HCT116 (cell line): ENCODE measurements around the gene SAMD4B. TPM values are rescaled to one million over a fixed set of nuclear protein-coding genes. Genes with fewer than 3 reads are reported as not detected.

Source experiments
- ATAC-seq: fragments of 200-7000 bp; cut with Tn5 transposase; 2 replicates; pipeline ENCODE4 v1.9.1; 2020; ENCODE audit warnings: mild to moderate bottlenecking, moderate library complexity
- BruUV-seq: library from RNA; stranded (reverse); fragments of 400-500 nt; replicated peaks from 2 replicates; lab custom pipeline; 2021; lab: Mats Ljungman, UMichigan
- CTCF ChIA-PET: fragments of 300-600 bp; sonication (Branson Sonifier 250); formaldehyde crosslinking; loops from one replicate; lab custom pipeline; 2021; ENCODE audit warnings: antibody characterized with exemption; lab: Charles Lee
- POLR2A ChIA-PET: fragments of 300-600, 350-600 bp; sonication (Branson Sonifier 250); formaldehyde crosslinking; loops from one replicate; lab custom pipeline; 2021; ENCODE audit warnings: antibody characterized with exemption; lab: Charles Lee
- RAD21 ChIA-PET, 2 experiments: fragments of 300-600 bp; sonication (Branson Sonifier 250); formaldehyde crosslinking; loops; one replicate each; lab custom pipeline; 2023; ENCODE audit warnings: low total read pairs in 2 of 2; ENCODE audit not compliant: uncharacterized antibody in 2 of 2, unreplicated experiment in 2 of 2, low non-redundant PET in 1 of 2; lab: Charles Lee
- DNase-seq: peaks from one replicate; pipeline ENCODE4 v3.0.0-alpha.2; 2010; ENCODE audit warnings: low read depth, low spot score
- H2AFZ ChIP-seq: fragments of 200-600 bp; shearing (Covaris generic), sonication (generic); 2 replicates; pipeline ENCODE4 v1.6.1; 2017; ENCODE audit warnings: low read depth, mixed run types, mixed read lengths, antibody characterized with exemption, low read length; ENCODE audit not compliant: poor library complexity, severe bottlenecking
- H3K27ac ChIP-seq: 2 replicates; pipeline ENCODE4 v1.5.1; 2012; ENCODE audit warnings: low read depth, low read length
- H3K27me3 ChIP-seq: fragments of 200-600 bp; sonication (generic); 2 replicates; pipeline ENCODE4 v1.6.1; 2016; ENCODE audit warnings: mixed run types, low read length, mixed read lengths; ENCODE audit not compliant: insufficient read depth
- H3K36me3 ChIP-seq, 2 experiments: fragments of 200-500 bp in 1 of 2; fragments of 200-600 bp in 1 of 2; sonication (Bioruptor generic) in 1 of 2; sonication (generic) in 1 of 2; 2 replicates each; pipeline versions ENCODE4 v1.5.1 to v1.6.1; 2014 to 2016; ENCODE audit warnings: low read length in 2 of 2, inconsistent platforms in 1 of 2, mixed read lengths in 1 of 2, mixed run types in 1 of 2; ENCODE audit not compliant: insufficient read depth in 2 of 2, control insufficient read depth in 1 of 2
- H3K4me1 ChIP-seq, 2 experiments: fragments of 200-600 bp in 1 of 2; sonication (generic) in 1 of 2; 2 replicates each; pipeline versions ENCODE4 v1.5.1 to v1.6.1; 2012 to 2017; ENCODE audit warnings: low read length in 2 of 2, inconsistent platforms in 1 of 2, mild to moderate bottlenecking in 1 of 2, mixed read lengths in 1 of 2, mixed run types in 1 of 2, moderate library complexity in 1 of 2; ENCODE audit not compliant: insufficient read depth in 2 of 2, control insufficient read depth in 1 of 2
- H3K4me2 ChIP-seq: fragments of 200-600 bp; sonication (generic); 2 replicates; pipeline ENCODE4 v1.6.1; 2017; ENCODE audit warnings: mixed run types, low read length, mixed read lengths
- H3K4me3 ChIP-seq, 2 experiments: fragments of 200-600 bp in 1 of 2; sonication (generic) in 1 of 2; replicated peaks in 1 of 2; 2 replicates each; pipeline ENCODE4 v1.5.1; 2011 to 2016; ENCODE audit warnings: low read length in 2 of 2, control low read depth in 1 of 2, low read depth in 1 of 2, mild to moderate bottlenecking in 1 of 2, mixed read lengths in 1 of 2, mixed run types in 1 of 2
- H3K79me2 ChIP-seq: fragments of 200-600 bp; sonication (generic); 2 replicates; pipeline ENCODE4 v1.6.1; 2017; ENCODE audit warnings: mild to moderate bottlenecking, mixed run types, low read length, moderate library complexity, mixed read lengths; ENCODE audit not compliant: insufficient read depth
- H3K9ac ChIP-seq: fragments of 200-600 bp; sonication (generic); 2 replicates; pipeline ENCODE4 v1.6.1; 2016; ENCODE audit warnings: low read length, mixed read lengths
- H3K9me2 ChIP-seq: fragments of 200-600 bp; sonication (generic), shearing (Covaris generic); 2 replicates; pipeline ENCODE4 v1.6.1; 2017; ENCODE audit warnings: mixed run types, mild to moderate bottlenecking, moderate library complexity; ENCODE audit not compliant: insufficient read depth
- H3K9me3 ChIP-seq, 2 experiments: fragments of 200-500 bp in 1 of 2; fragments of 200-600 bp in 1 of 2; sonication (Bioruptor generic) in 1 of 2; sonication (generic) in 1 of 2; 2 replicates each; pipeline ENCODE4 v1.6.1; 2014 to 2017; ENCODE audit warnings: low read length in 2 of 2, mixed read lengths in 2 of 2, inconsistent platforms in 1 of 2, low read depth in 1 of 2, mild to moderate bottlenecking in 1 of 2, mixed run types in 1 of 2, moderate library complexity in 1 of 2; ENCODE audit not compliant: control insufficient read depth in 1 of 2, insufficient read depth in 1 of 2
- H4K20me1 ChIP-seq: fragments of 200-600 bp; sonication (generic), shearing (Covaris generic); 2 replicates; pipeline ENCODE4 v1.6.1; 2017; ENCODE audit warnings: mixed run types, mild to moderate bottlenecking, moderate library complexity; ENCODE audit not compliant: insufficient read depth
- CBX3 ChIP-seq: IDR thresholded peaks from 2 replicates; pipeline ENCODE4 v1.6.1; 2012; ENCODE audit warnings: low read depth
- CEBPB ChIP-seq: IDR thresholded peaks from 2 replicates; pipeline ENCODE4 v1.6.1; 2012; ENCODE audit warnings: low read depth
- EGR1 ChIP-seq: IDR thresholded peaks from 2 replicates; pipeline ENCODE4 v1.6.1; 2012; ENCODE audit warnings: low read depth
- EZH2 ChIP-seq: fragments of 200-600 bp; sonication (generic); IDR thresholded peaks from 2 replicates; pipeline ENCODE4 v1.6.1; 2017; ENCODE audit warnings: antibody characterized with exemption, mixed run types
- EZH2phosphoT487 ChIP-seq: fragments of 200-600 bp; IDR thresholded peaks from 2 replicates; pipeline ENCODE4 v1.6.1; 2018; ENCODE audit warnings: antibody characterized with exemption, borderline replicate concordance
- FOSL1 ChIP-seq: IDR thresholded peaks from 2 replicates; pipeline ENCODE4 v1.6.1; 2012; ENCODE audit warnings: low read depth
- POLR2AphosphoS5 ChIP-seq: IDR thresholded peaks from 2 replicates; pipeline ENCODE4 v1.6.1; 2011; ENCODE audit warnings: mild to moderate bottlenecking, low read depth, low read length, moderate library complexity
- RAD21 ChIP-seq: IDR thresholded peaks from 2 replicates; pipeline ENCODE4 v1.6.1; 2012; ENCODE audit warnings: low read depth, mild to moderate bottlenecking
- SIN3A ChIP-seq: IDR thresholded peaks from 2 replicates; pipeline ENCODE4 v1.6.1; 2012; ENCODE audit warnings: low read depth
- SP1 ChIP-seq: IDR thresholded peaks from 2 replicates; pipeline ENCODE4 v1.6.1; 2012; ENCODE audit warnings: low read depth
- SRF ChIP-seq: IDR thresholded peaks from 2 replicates; pipeline ENCODE4 v1.6.1; 2012; ENCODE audit warnings: low read depth
- TCF7L2 ChIP-seq: IDR thresholded peaks from 2 replicates; pipeline ENCODE4 v1.7.0; 2011; ENCODE audit warnings: borderline replicate concordance, inconsistent platforms; ENCODE audit not compliant: insufficient read depth, insufficient read length; ENCODE audit errors: extremely low read depth
- ZBTB33 ChIP-seq: IDR thresholded peaks from 2 replicates; pipeline ENCODE4 v1.6.1; 2011; ENCODE audit warnings: mild to moderate bottlenecking, low read length, moderate library complexity; ENCODE audit not compliant: insufficient replicate concordance; ENCODE audit errors: extremely low read depth
- ZFX ChIP-seq: fragments of 450-650 bp; IDR thresholded peaks from 2 replicates; pipeline ENCODE4 v1.6.1; 2017
- ZNF274 ChIP-seq: fragments of 200-500 bp; sonication (Bioruptor generic); IDR thresholded peaks from 2 replicates; pipeline ENCODE4 v1.6.1; 2014; ENCODE audit warnings: mild to moderate bottlenecking, low read depth, low read length, inconsistent platforms
- intact Hi-C: fragments of 100-400 bp; cut with micrococcal nuclease; formaldehyde crosslinking; loops from 2 replicates; pipeline ENCODE4 v1.10.0; 2022
- total RNA-seq: library from RNA; stranded (reverse); gene quantifications from one replicate; pipeline ENCODE4 v1.2.1, GENCODE V29; 2021; ENCODE audit not compliant: unreplicated experiment
- TF ChIP-seq, protein P1 (sequence below), 3 experiments: fragments of 200-600 bp in 1 of 3; sonication (generic) in 1 of 3; IDR thresholded peaks in 2 of 3; conservative IDR thresholded peaks in 1 of 3; 2 replicates each; pipeline ENCODE4 v1.5.1; 2012 to 2017; ENCODE audit warnings: low read depth in 2 of 3, low read length in 2 of 3, antibody characterized with exemption in 1 of 3, borderline replicate concordance in 1 of 3, control low read depth in 1 of 3, mild to moderate bottlenecking in 1 of 3, mixed read lengths in 1 of 3, mixed run types in 1 of 3, moderate library complexity in 1 of 3; ENCODE audit not compliant: insufficient read depth in 1 of 3

The SAMD4B gene
- total RNA-seq, 1 experiment from 2014 or later: 127 TPM

- H2AFZ ChIP-seq: no peak overlapping the region
- no peak overlapping the region for H3K9ac ChIP-seq
- H3K79me2 ChIP-seq: peaks cover 8% of the 10 kb centered on the region
- BruUV-seq: no TSS peak
- no peaks in the 10 kb centered on the region for H3K9me3 ChIP-seq
- TF ChIP-seq, protein P1, sequence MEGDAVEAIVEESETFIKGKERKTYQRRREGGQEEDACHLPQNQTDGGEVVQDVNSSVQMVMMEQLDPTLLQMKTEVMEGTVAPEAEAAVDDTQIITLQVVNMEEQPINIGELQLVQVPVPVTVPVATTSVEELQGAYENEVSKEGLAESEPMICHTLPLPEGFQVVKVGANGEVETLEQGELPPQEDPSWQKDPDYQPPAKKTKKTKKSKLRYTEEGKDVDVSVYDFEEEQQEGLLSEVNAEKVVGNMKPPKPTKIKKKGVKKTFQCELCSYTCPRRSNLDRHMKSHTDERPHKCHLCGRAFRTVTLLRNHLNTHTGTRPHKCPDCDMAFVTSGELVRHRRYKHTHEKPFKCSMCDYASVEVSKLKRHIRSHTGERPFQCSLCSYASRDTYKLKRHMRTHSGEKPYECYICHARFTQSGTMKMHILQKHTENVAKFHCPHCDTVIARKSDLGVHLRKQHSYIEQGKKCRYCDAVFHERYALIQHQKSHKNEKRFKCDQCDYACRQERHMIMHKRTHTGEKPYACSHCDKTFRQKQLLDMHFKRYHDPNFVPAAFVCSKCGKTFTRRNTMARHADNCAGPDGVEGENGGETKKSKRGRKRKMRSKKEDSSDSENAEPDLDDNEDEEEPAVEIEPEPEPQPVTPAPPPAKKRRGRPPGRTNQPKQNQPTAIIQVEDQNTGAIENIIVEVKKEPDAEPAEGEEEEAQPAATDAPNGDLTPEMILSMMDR (IDR thresholded peaks at IDR 0.05 in 2 of 3, conservative IDR thresholded peaks at IDR 0.05 in 1 of 3; ENCODE audit: borderline replicate concordance in 1 of 3, insufficient read depth in 1 of 3, low read depth in 2 of 3, low read length in 2 of 3): no peak
- TF ChIP-seq EZH2phosphoT487: no peak
- no peak for TF ChIP-seq SP1
- no peak for TF ChIP-seq EGR1
- no peak for TF ChIP-seq TCF7L2
- no peak for TF ChIP-seq RAD21
- no peak for TF ChIP-seq FOSL1
- no peak for TF ChIP-seq EZH2
- TF ChIP-seq SRF: no peak
- no peak for TF ChIP-seq SIN3A
- no peak for TF ChIP-seq ZFX
- TF ChIP-seq CBX3: no peak
- TF ChIP-seq ZBTB33: no peak
- TF ChIP-seq POLR2AphosphoS5: no peak
- TF ChIP-seq CEBPB: no peak
- TF ChIP-seq ZNF274: no peak
- TF ChIP-seq, all 23 proteins: peak for 0
- POLR2A ChIA-PET: no interaction called here
- H3K4me3 ChIP-seq: no peak overlapping the region
- no peaks in the 10 kb centered on the region for H3K9me2 ChIP-seq
- H3K4me2 ChIP-seq: no peak overlapping the region
- RAD21 ChIA-PET: no interaction called here
- ATAC-seq (no peak), DNase-seq (no peak)
- no peak overlapping the region for H3K27ac ChIP-seq
- no peaks in the 10 kb centered on the region for H3K27me3 ChIP-seq
- CTCF ChIA-PET: interaction anchor here (1.5 kb wide), 1 partner anchor 202 kb away, joined by 3 read pairs; no protein-coding TSS in a partner anchor
- no peaks in the 10 kb centered on the region for H4K20me1 ChIP-seq
- no peaks in the 10 kb centered on the region for H3K36me3 ChIP-seq
- peaks cover under 1 to 26% of the 10 kb centered on the region in 2 experiments; a peak in 3 of 4 replicates for H3K4me1 ChIP-seq
- intact Hi-C loops: no loop called here
Measured at GRCh38 chr19:39324242-39324842, 17.9 kb upstream of the SAMD4B start.
